ENCODE measurements around the gene TBC1D13.

- no peak for TF ChIP-seq CTCF (conservative IDR thresholded peaks at IDR 0.05 in 1 of 2, IDR thresholded peaks at IDR 0.05 in 1 of 2; ENCODE audit: extremely low read depth in 1 of 2, insufficient read depth in 1 of 2, low read depth in 1 of 2, low read length in 2 of 2)
- no peak for TF ChIP-seq EZH2 (IDR thresholded peaks at IDR 0.05; ENCODE audit: borderline replicate concordance, low read length)
These were observed 24.2 kb upstream of the TBC1D13 start for GRCh38 chr9:128762671-128763449.

All from mammary epithelial cell (primary cell).